ENCODE measurements around the gene ARL3. TPM values are rescaled to one million over a fixed set of nuclear protein-coding genes. Genes with fewer than 3 reads are reported as not detected.

Gene ARL3
- total RNA-seq, 2 experiments from 2014 or later = 4.7 to 5.2 TPM

- DNase-seq (no peak), ATAC-seq (no peak)
- ChIA-PET CTCF (interaction anchor here (1.3 to 2.2 kb wide), 4 partner anchors 9 to 40 kb away, joined by 3 to 7 read pairs (median 4); no protein-coding TSS in a partner anchor), POLR2A (no interaction called here)
- no peak overlapping the region for H3K4me3 Mint-ChIP-seq
- H3K27ac Mint-ChIP-seq = no peak overlapping the region
- H3K27me3 Mint-ChIP-seq (ENCODE audit: low read depth) = no peaks in the 10 kb centered on the region
- peaks cover 2% of the 10 kb centered on the region for H3K4me1 Mint-ChIP-seq (ENCODE audit: low read depth)
- no peaks in the 10 kb centered on the region for H3K9me3 Mint-ChIP-seq (ENCODE audit: insufficient read depth)
- no peaks in the 10 kb centered on the region for H3K36me3 Mint-ChIP-seq (ENCODE audit: low read depth)
These were observed 90.1 kb downstream of the ARL3 start for GRCh38 chr10:102624094-102624493.

Other genes with a start within 250 kb of the ARL3 start
- gene ACTR1A, start 211.7 kb downstream of the ARL3 start, total RNA-seq = 10 to 100 TPM; 72.7 to 75.8 TPM
- 10 to 100 TPM; 10.6 to 12.0 TPM for gene SUFU, start 210.4 kb downstream of the ARL3 start, total RNA-seq
- 10 to 100 TPM; 45.0 to 47.1 TPM for gene TRIM8, start 69.9 kb downstream of the ARL3 start, total RNA-seq
- gene SFXN2, start 239 bp upstream of the ARL3 start, total RNA-seq = 10 to 100 TPM; 22.2 TPM
- gene WBP1L, start 29.6 kb upstream of the ARL3 start, total RNA-seq = 10 to 100 TPM; 25.7 to 25.9 TPM
- gene CYP17A1, start 123.0 kb upstream of the ARL3 start, total RNA-seq = not detected
- 10 to 100 TPM; 10.4 to 11.2 TPM for gene BORCS7, start 139.9 kb upstream of the ARL3 start, total RNA-seq
- gene AS3MT, start 155.1 kb upstream of the ARL3 start, total RNA-seq = under 1 TPM; 0.52 to 0.68 TPM
- 1 to 10 TPM; 7.7 to 8.1 TPM for gene CNNM2, start 203.9 kb upstream of the ARL3 start, total RNA-seq

Data from activated CD8-positive, alpha-beta T cell treated with anti-CD3 and anti-CD28 coated beads, Interleukin-2, amount 10 ng/mL, durations not matched to agents 7 days and 5 days (primary cell).